GM18505 (cell line): ENCODE results near the gene RAB31.

Experiments
- ATAC-seq: cut with Tn5 transposase; IDR thresholded peaks from one replicate; pipeline ENCODE4 v1.9.1; 2021; ENCODE audit not compliant: unreplicated experiment
- POLR2A ChIP-seq: IDR thresholded peaks from 4 replicates; pipeline ENCODE4 v1.6.1; 2011; ENCODE audit warnings: borderline replicate concordance; ENCODE audit not compliant: insufficient read depth, insufficient read length; ENCODE audit errors: extremely low read depth

The RAB31 gene

GRCh38 chr18:9827211-9827792 lies 119.2 kb downstream of the RAB31 start:
- TF ChIP-seq POLR2A, result no peak
- no peak for ATAC-seq

- ATAC-seq, result no peak
- TF ChIP-seq POLR2A, result no peak
Measured at GRCh38 chr18:9827793-9828505, 119.8 kb downstream of the RAB31 start.

GRCh38 chr18:9828506-9829396 lies 120.7 kb downstream of the RAB31 start:
- no peak for ATAC-seq
- no peak for TF ChIP-seq POLR2A

- TF ChIP-seq POLR2A, result no peak
Measured at GRCh38 chr18:9829397-9829712, 121.3 kb downstream of the RAB31 start.

GRCh38 chr18:9831036-9831722 lies 123.1 kb downstream of the RAB31 start:
- ATAC-seq, result no peak
- TF ChIP-seq POLR2A, result no peak

More at GRCh38 chr18:9829397-9829712, 121.3 kb downstream of the RAB31 start:
- ATAC-seq, result no peak

GRCh38 chr18:9831723-9832199 lies 123.7 kb downstream of the RAB31 start:
- TF ChIP-seq POLR2A, result no peak
- ATAC-seq, result no peak

GRCh38 chr18:9832871-9833270 lies 124.8 kb downstream of the RAB31 start:
- no peak for ATAC-seq

GRCh38 chr18:9834551-9834950 lies 126.5 kb downstream of the RAB31 start:
- TF ChIP-seq POLR2A, result no peak
- no peak for ATAC-seq

More at GRCh38 chr18:9832871-9833270, 124.8 kb downstream of the RAB31 start:
- TF ChIP-seq POLR2A, result no peak

- ATAC-seq, result no peak
- TF ChIP-seq POLR2A, result no peak
Measured at GRCh38 chr18:9835113-9835755, 127.1 kb downstream of the RAB31 start.

GRCh38 chr18:9835825-9836224 lies 127.7 kb downstream of the RAB31 start:
- ATAC-seq, result no peak
- TF ChIP-seq POLR2A, result no peak

- TF ChIP-seq POLR2A, result no peak
Measured at GRCh38 chr18:9838144-9838877, 130.2 kb downstream of the RAB31 start.

GRCh38 chr18:9839211-9839610 lies 131.1 kb downstream of the RAB31 start:
- TF ChIP-seq POLR2A, result no peak
- ATAC-seq, result no peak

More at GRCh38 chr18:9838144-9838877, 130.2 kb downstream of the RAB31 start:
- no peak for ATAC-seq
